PC-3 (cell line): ENCODE results near the gene BASP1.

Experiments
- EZH2 ChIP-seq: fragments of 300-600 bp; sonication (generic); IDR thresholded peaks from one replicate; pipeline ENCODE4 v1.6.1; 2017; ENCODE audit warnings: antibody characterized with exemption, mild to moderate bottlenecking, low read length; ENCODE audit not compliant: unreplicated experiment
- EZH2phosphoT487 ChIP-seq: fragments of 300-600 bp; sonication (generic); IDR thresholded peaks from 2 replicates; pipeline ENCODE4 v1.6.1; 2018; ENCODE audit warnings: mild to moderate bottlenecking, antibody characterized with exemption, low read length, borderline replicate concordance
- TF ChIP-seq, protein P1 (sequence below): fragments of 300-600 bp; sonication (generic); conservative IDR thresholded peaks from 2 replicates; pipeline ENCODE4 v1.5.1; 2017; ENCODE audit warnings: antibody characterized with exemption, low read depth, mild to moderate bottlenecking, low read length

DNA sequence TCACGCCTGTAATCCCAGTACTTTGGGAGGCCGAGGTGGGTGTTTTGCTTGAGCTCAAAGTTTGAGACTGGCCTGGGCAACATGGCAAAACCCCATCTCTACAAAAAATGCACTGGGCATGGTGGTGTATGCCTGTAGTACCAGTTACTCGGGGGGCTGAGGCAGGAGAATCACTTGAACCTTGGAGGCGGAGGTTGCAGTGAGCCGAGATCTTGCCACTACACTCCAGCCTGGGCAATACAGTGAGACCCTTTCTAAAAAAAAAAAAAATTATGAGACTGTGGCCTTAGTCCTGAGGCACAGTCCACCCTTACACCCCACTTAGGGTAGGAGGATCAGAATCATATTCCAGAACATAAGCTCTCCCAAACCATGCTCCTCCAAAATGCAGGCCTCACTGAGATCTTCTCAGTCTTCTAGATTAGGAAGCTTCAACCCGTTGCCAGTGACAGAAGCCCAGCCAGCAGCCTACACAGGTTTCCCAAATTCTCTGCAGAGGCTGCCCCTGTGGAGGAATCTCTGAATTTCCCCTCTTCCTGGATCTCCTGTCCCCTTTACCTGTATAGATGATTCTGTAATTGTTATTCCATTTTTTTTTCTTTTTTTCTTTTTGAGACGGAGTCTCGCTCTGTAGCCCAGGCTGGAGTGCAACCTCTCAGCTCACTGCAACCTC, 77.3 kb downstream of the BASP1 start:
- TF ChIP-seq, protein P1, sequence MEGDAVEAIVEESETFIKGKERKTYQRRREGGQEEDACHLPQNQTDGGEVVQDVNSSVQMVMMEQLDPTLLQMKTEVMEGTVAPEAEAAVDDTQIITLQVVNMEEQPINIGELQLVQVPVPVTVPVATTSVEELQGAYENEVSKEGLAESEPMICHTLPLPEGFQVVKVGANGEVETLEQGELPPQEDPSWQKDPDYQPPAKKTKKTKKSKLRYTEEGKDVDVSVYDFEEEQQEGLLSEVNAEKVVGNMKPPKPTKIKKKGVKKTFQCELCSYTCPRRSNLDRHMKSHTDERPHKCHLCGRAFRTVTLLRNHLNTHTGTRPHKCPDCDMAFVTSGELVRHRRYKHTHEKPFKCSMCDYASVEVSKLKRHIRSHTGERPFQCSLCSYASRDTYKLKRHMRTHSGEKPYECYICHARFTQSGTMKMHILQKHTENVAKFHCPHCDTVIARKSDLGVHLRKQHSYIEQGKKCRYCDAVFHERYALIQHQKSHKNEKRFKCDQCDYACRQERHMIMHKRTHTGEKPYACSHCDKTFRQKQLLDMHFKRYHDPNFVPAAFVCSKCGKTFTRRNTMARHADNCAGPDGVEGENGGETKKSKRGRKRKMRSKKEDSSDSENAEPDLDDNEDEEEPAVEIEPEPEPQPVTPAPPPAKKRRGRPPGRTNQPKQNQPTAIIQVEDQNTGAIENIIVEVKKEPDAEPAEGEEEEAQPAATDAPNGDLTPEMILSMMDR: no peak
- TF ChIP-seq EZH2 (no peak), EZH2phosphoT487 (no peak)
